Measurements from ENCODE around the gene FHIT.

The FHIT gene

GRCh38 chr3:60114191-60114590, 1137.1 kb downstream of the FHIT start:
- H3K27ac ChIP-seq (ENCODE audit: low read depth, low read length) = no peak overlapping the region

GRCh38 chr3:60107275-60107674, 1144.0 kb downstream of the FHIT start:
- Histone ChIP-seq H3F3A (ENCODE audit: control insufficient read depth, insufficient read depth) (no peaks in the 10 kb centered on the region), H3K79me2 (ENCODE audit: control insufficient read depth, low read length) (no peaks in the 10 kb centered on the region), H3K27me3 (ENCODE audit: control insufficient read depth, low read length) (no peaks in the 10 kb centered on the region), H3K4me2 (ENCODE audit: low read length) (no peak overlapping the region), H3K27ac (ENCODE audit: low read depth, low read length) (no peak overlapping the region), H4K20me1 (ENCODE audit: control insufficient read depth, insufficient read depth, low read depth, low read length) (no peaks in the 10 kb centered on the region), H3K9me2 (replicated peaks; ENCODE audit: control insufficient read depth, low read length) (no peaks in the 10 kb centered on the region), H3K9me3 (ENCODE audit: control insufficient read depth, insufficient read depth, low read length) (no peaks in the 10 kb centered on the region), H3K4me1 (ENCODE audit: control insufficient read depth, low read length) (no peaks in the 10 kb centered on the region), H3K4me3 (ENCODE audit: low read length) (no peak overlapping the region), H3K36me3 (ENCODE audit: control insufficient read depth, low read length) (no peaks in the 10 kb centered on the region)
- no peak for TF ChIP-seq CTCF (IDR thresholded peaks at IDR 0.05; ENCODE audit: low read depth, low read length, poor library complexity, severe bottlenecking)

More at GRCh38 chr3:60114191-60114590, 1137.1 kb downstream of the FHIT start:
- no peaks in the 10 kb centered on the region for H3K36me3 ChIP-seq (ENCODE audit: control insufficient read depth, low read length)
- TF ChIP-seq CTCF (IDR thresholded peaks at IDR 0.05; ENCODE audit: low read depth, low read length, poor library complexity, severe bottlenecking) (no peak), EZH2phosphoT487 (IDR thresholded peaks at IDR 0.05; ENCODE audit: borderline replicate concordance, low read length) (no peak)
- no peaks in the 10 kb centered on the region for H3K9me3 ChIP-seq (ENCODE audit: control insufficient read depth, insufficient read depth, low read length)
- H3K27me3 ChIP-seq (ENCODE audit: control insufficient read depth, low read length) = no peaks in the 10 kb centered on the region
- H3K4me3 ChIP-seq (ENCODE audit: low read length) = no peak overlapping the region
- H3K4me2 ChIP-seq (ENCODE audit: low read length) = no peak overlapping the region
- no peaks in the 10 kb centered on the region for H3K9me2 ChIP-seq (replicated peaks; ENCODE audit: control insufficient read depth, low read length)
- no peaks in the 10 kb centered on the region for H3F3A ChIP-seq (ENCODE audit: control insufficient read depth, insufficient read depth)
- H3K79me2 ChIP-seq (ENCODE audit: control insufficient read depth, low read length) = no peaks in the 10 kb centered on the region
- H4K20me1 ChIP-seq (ENCODE audit: control insufficient read depth, insufficient read depth, low read depth, low read length) = no peaks in the 10 kb centered on the region
- H3K4me1 ChIP-seq (ENCODE audit: control insufficient read depth, low read length) = no peaks in the 10 kb centered on the region

- no peaks in the 10 kb centered on the region for H3K4me1 ChIP-seq (ENCODE audit: control insufficient read depth, low read length)
- H3K9me3 ChIP-seq (ENCODE audit: control insufficient read depth, insufficient read depth, low read length) = peaks cover 2% of the 10 kb centered on the region; the same call in 1 of the 2 replicates
- no peaks in the 10 kb centered on the region for H3K79me2 ChIP-seq (ENCODE audit: control insufficient read depth, low read length)
- no peak overlapping the region for H3K4me2 ChIP-seq (ENCODE audit: low read length)
- no peak for TF ChIP-seq CTCF (IDR thresholded peaks at IDR 0.05; ENCODE audit: low read depth, low read length, poor library complexity, severe bottlenecking)
- no peak for TF ChIP-seq EZH2phosphoT487 (IDR thresholded peaks at IDR 0.05; ENCODE audit: borderline replicate concordance, low read length)
- no peak overlapping the region for H3K4me3 ChIP-seq (ENCODE audit: low read length)
- no peaks in the 10 kb centered on the region for H3F3A ChIP-seq (ENCODE audit: control insufficient read depth, insufficient read depth)
- H3K27ac ChIP-seq (ENCODE audit: low read depth, low read length) = no peak overlapping the region
- H4K20me1 ChIP-seq (ENCODE audit: control insufficient read depth, insufficient read depth, low read depth, low read length) = no peaks in the 10 kb centered on the region
- H3K36me3 ChIP-seq (ENCODE audit: control insufficient read depth, low read length) = no peaks in the 10 kb centered on the region
- no peaks in the 10 kb centered on the region for H3K27me3 ChIP-seq (ENCODE audit: control insufficient read depth, low read length)
- H3K9me2 ChIP-seq (replicated peaks; ENCODE audit: control insufficient read depth, low read length) = no peaks in the 10 kb centered on the region
These were observed 1149.1 kb downstream of the FHIT start for GRCh38 chr3:60102154-60102553.

- Histone ChIP-seq H3K4me1 (ENCODE audit: control insufficient read depth, low read length) (no peaks in the 10 kb centered on the region), H3K36me3 (ENCODE audit: control insufficient read depth, low read length) (no peaks in the 10 kb centered on the region), H3F3A (ENCODE audit: control insufficient read depth, insufficient read depth) (no peaks in the 10 kb centered on the region), H3K27ac (ENCODE audit: low read depth, low read length) (no peak overlapping the region), H4K20me1 (ENCODE audit: control insufficient read depth, insufficient read depth, low read depth, low read length) (no peaks in the 10 kb centered on the region), H3K27me3 (ENCODE audit: control insufficient read depth, low read length) (no peaks in the 10 kb centered on the region), H3K9me2 (replicated peaks; ENCODE audit: control insufficient read depth, low read length) (no peaks in the 10 kb centered on the region), H3K4me3 (ENCODE audit: low read length) (no peak overlapping the region), H3K79me2 (ENCODE audit: control insufficient read depth, low read length) (no peaks in the 10 kb centered on the region), H3K4me2 (ENCODE audit: low read length) (no peak overlapping the region), H3K9me3 (ENCODE audit: control insufficient read depth, insufficient read depth, low read length) (peaks cover 3% of the 10 kb centered on the region; the same call in 1 of the 2 replicates)
- TF ChIP-seq CTCF (IDR thresholded peaks at IDR 0.05; ENCODE audit: low read depth, low read length, poor library complexity, severe bottlenecking) (no peak), EZH2phosphoT487 (IDR thresholded peaks at IDR 0.05; ENCODE audit: borderline replicate concordance, low read length) (no peak)
These were observed 1149.6 kb downstream of the FHIT start for GRCh38 chr3:60101621-60102020.
